Activated CD4-positive, alpha-beta T cell treated with anti-CD3 and anti-CD28 coated beads, Interleukin-10, Interleukin-2, amounts not matched to agents 100 ng/mL and 50 ng/mL, durations not matched to agents 16 hours and 8 hours (primary cell): ENCODE measurements around the gene DCAF12.

Experiments
- DNase-seq: peaks from one replicate; pipeline ENCODE4 v3.0.0-alpha.2; 2020

DCAF12 gene

DNA sequence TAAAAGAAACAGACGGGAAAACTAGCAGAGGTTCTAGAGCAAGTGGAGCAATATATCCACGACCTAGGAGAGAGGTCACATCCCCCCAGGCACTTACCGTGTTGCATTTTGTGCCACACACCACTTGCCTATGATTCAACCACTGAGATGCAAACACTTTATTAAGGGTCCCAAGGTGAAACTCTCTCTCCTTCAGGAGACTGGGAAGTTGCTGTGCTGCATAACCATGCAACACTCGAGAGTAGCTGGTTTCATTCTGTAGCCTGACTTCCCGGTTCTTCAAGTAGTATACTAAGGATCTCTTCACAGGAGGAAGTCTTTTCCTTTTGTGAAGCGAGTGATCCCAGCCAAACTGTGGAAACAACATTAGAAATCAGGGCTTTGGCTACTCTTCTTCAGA is 1.6 kb downstream of the DCAF12 start:
- no peak for DNase-seq

GRCh38 chr9:34124099-34124498 is 2.4 kb downstream of the DCAF12 start:
- peak; percentile 39 for DNase-seq

GRCh38 chr9:34123682-34124081 is 2.8 kb downstream of the DCAF12 start:
- peak; percentile 56 for DNase-seq

DNA sequence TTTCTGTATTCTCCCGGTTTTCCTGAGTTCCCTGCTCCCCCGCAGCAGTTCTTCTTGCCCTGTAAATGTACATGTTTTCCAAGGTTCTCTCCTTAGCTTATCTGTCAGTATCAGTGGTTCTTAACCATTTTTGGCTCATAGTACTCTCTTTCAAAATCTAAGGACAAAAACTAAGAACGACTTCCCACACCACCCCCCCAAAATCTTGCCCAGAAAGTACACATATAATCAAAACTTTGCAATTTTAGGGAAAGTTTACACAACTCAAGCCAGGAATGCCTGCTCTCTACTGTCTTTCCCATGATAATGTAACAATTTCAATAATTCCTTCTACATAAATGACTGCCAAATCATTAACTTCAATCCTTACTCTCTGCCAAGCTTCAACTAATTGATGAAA is 4.5 kb downstream of the DCAF12 start:
- DNase-seq, result no peak

DNA sequence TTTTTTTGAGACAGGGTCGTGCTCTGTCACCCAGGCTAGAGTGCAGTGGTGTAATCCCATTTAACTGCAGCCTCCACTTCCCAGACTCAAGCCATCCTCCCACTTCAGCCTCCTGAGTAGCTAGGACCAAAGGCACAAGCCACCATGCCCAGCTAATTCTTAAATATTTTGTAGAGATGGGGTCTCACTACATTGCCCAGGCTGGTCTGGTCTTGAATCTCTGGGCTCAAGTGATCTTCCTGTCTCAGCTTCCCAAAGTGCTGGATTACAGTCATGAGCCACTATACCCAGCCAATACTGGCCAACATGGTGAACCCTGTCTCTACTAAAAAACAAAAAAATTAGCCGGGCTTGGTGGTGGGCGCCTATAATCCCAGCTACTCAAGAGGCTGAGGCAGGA is 6.8 kb downstream of the DCAF12 start:
- DNase-seq, result no peak

DNA sequence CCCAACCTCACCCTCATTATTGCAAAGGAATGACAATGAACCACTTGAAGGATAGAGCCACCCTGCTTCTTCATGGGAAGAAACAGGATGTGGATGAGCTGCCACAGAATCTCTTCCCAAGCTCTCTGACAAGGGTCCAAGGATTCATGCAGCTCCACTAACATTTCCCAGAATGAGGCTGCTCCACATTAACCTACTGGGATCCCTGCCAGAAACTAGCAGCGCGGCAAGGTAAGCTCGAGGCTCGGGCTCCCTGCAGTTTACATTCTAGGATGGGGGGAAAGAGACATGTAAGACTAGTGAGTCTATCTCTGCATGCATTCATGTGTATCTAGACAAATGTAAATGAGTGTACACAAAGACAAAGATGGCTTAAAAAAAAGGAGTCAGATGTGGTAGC is 12.1 kb downstream of the DCAF12 start:
- no peak for DNase-seq

- DNase-seq, result no peak
Observed at GRCh38 chr9:34106110-34106509, 20.4 kb downstream of the DCAF12 start.

DNA sequence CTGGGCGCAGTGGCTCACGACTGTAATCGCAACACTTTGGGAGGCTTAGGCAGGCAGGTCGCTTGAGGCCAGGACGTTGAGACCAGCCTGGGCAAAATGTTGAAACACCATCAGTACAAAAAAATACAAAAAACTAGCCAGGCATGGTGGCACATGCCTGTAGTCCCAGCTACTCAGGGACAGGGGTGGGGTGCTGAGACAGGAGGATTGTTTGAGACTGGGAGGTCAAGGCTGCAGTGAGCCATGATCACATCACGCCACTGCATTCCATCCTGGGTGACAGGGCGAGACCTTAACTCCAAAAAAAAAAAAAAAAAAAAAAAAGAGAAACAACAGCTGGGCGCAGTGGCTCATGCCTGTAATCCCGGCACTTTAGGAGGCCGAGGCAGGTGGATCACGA is 23.7 kb downstream of the DCAF12 start:
- DNase-seq, result no peak

GRCh38 chr9:34098307-34098706 is 28.2 kb downstream of the DCAF12 start:
- no peak for DNase-seq

DNA sequence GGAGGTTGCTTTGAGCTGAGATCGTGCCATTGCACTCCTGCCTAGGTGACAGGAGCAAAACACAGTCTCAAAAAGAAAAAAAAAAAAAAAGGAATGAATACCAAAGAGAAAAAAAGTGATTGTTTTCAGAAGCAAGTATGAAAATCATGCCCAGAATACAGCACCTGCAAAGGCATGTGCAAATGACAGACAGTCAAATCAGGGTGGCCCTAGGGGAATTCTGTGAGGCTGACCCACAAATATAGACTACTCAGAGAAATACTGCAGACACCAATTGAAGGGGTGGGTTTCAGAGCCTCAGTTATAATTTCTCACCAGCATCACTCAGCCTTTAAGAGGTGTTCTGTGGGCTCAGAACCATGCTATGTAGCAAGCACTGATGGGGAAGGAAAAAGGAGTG is 28.6 kb downstream of the DCAF12 start:
- no peak for DNase-seq

- DNase-seq, result no peak
Observed at GRCh38 chr9:34096751-34097150, 29.7 kb downstream of the DCAF12 start.

DNA sequence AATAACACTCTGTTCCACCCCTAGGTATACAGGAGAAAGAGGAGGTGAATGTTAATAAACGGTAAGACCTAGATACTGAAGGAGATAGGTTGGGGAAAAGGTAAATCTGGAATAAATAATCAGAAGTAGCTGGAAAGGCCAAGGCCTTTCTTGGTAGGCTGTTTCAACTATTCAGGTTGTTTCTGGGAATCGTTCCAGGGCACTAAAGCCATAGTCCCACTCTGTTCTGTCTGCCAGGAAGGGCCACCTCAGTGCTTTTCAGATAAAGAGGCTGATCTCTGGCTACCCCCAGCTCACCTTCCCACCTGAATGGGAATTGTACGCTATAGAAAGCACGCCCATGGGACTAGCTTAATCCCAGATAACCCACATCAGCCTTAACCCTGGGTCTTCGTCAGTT is 32.9 kb downstream of the DCAF12 start:
- no peak for DNase-seq

DNA sequence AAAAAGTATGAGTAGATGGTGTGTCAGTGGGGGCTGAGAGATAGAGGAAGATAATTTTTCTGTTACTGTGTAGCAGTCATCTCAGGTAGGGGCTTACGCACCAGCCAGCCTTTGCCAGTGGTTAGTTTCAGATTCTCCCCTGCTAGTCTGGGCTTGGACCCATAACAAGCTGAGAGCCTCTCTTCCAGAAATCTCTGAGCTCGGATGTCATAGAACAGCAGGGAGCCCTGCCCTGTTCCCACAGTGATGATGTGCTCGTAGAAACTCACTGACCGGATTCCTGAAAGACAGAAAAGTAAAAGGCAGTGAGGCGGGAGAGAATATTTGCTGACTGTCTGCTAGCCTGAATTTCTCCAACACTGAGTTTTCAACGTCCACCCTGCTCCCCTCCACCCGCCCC is 37.2 kb downstream of the DCAF12 start:
- DNase-seq, result no peak

DNA sequence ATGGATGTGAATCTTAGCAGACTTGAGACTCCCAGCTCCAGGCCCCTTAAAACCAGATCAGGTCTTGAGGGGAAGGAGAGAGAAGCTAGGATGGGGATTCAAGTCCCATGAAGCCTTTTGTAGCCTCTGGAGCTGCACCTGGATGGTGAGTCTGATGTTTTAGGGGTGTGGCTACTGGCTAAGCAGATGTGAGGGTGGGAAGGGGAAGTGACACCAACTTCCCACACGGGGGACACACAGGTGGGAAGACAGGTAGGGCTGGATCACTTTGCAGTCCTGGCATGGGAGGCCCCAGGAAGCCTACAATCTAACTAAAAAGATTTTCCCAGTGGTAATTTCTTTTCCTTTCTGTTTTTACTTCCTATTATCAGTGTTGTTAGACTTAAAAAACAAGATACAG is 39.1 kb downstream of the DCAF12 start:
- no peak for DNase-seq

GRCh38 chr9:34086864-34087263 is 39.6 kb downstream of the DCAF12 start:
- no peak for DNase-seq

DNA sequence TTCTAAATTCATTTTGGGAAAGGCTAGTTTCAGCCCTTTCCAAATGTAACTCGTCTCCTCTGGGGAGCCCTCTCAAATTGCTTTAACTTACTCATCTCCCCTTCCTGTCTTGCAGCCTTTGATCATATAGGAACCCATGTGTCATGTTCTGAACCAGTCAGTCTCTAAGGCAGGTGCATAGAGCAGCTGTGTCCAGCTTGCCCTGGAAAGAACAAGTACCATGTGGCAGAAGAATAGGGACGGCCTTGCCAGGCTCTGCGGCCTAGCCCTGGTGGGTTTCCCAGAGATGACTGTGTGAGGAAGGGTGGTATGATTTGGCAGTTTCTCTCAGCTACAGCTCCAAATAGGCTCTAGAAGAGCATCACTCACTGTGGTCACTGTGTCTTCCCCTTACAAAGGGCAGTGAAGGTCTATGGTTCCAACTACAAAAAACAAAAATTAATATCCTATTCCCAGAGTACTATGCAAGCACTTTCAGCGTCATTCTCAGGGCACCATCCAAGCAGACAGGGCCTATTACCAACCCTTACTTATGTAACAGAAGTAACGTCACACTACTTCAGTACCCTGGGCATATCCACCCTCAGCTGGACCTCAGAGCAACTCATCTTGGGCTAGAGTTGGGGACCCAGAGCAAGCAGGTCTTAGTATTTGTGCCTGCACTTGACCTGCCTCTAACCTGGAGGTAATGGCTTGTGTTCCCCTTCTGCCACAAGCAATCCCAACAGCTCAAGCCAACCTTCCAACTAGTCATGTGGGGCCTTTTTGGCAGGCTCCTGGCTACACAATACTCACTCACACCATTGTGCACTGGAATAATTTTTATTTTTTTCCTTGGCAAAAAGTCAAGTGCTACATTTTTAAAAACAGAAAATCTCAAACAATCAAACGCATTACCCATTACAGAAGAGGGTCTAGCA is 40.7 kb downstream of the DCAF12 start:
- DNase-seq, result peak; percentile 34

GRCh38 chr9:34084562-34084961 is 41.9 kb downstream of the DCAF12 start:
- DNase-seq, result no peak

DNA sequence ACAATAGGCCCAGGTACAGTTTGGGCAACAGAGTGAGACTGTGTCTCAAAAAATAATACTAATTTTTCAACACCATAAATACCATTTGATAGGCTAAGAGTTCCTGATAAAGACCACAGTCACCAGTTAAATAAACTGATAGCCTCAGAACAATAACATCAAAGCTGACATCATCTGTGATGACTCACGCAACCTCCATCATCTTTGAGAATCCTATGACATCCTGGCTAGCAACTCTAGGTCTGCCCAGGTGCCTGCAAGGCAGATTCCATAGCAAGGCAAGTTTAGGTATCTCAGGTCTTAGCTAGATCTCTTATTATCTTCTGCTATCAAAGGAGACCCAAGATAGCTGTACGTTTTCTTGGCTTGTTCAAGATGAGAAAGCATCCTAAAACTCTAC is 47.3 kb downstream of the DCAF12 start:
- DNase-seq, result no peak

- DNase-seq, result no peak
Observed at GRCh38 chr9:34072868-34073590, 53.5 kb downstream of the DCAF12 start.

DNA sequence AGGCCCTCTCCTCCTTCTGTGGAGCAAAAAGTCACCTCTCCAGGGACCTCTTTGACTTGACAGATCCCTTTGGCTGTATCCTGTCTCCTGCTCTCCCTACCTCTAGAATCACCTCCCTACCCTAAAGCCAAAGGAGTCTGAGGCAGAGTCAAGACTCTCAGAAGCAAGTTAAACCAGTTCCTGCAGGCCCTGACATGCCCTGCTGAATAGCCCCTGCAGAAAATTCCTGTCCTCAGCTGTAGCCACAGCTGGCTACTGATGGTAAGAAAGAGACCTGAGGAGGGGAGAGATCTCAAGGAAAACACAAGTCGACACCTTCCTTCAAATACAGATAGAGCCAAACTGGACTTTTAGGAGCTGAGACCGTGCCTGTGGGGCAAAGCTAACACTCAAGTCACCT is 54.1 kb downstream of the DCAF12 start:
- no peak for DNase-seq

DNA sequence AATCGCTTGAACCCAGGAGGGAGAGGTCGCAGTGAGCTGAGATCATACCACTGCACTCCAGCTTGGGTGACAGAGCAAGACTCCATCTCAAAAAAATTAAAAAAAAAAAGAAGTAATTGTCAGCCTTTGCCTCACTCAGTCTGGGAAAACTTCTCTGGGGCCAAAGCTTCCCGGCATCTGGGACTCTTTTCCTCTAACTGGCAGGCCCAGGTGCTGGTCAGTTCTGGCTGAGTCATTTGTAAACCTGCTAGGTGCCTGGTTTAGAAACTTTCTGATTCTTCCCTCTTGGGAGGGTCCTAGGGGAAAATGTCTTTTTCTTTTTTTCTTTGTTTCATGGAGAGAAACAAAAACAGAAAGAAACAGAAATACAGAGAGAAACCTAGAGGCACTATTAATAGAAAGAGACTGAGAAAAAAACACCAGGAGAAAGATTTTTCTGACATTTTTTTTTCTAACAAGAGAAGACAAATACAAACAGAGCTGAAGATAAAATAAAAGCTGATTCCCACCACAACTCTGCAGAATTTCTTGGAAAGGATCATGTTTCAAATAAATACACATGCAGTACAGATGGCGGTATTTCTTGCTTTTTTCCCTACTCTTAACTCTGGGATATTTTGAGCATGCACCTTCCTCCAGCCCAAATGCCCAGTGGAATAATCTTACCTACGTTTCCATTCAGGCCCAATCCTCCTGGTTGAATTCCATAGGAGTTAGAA is 55.7 kb downstream of the DCAF12 start:
- no peak for DNase-seq

DNA sequence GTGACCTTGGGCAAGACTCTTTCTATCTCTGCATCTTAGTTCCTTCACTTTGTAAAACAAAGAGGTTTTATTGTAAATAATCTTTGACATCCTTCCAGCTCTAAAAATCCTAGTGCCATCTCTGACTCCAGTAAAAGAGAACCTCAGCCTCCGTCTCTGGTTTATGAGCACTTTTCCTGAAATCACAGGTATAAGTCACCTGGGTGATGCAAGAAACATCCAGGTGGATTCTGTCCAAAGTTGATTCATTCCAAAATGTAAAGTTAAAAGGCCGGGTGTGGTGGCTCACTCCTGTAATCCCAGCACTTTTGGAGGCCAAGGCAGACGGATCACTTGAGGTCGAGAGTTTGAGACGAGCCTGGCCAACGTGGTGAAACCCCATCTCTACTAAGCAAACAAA is 56.7 kb downstream of the DCAF12 start:
- no peak for DNase-seq

GRCh38 chr9:34065541-34065940 is 61.0 kb downstream of the DCAF12 start:
- DNase-seq, result no peak

DNA sequence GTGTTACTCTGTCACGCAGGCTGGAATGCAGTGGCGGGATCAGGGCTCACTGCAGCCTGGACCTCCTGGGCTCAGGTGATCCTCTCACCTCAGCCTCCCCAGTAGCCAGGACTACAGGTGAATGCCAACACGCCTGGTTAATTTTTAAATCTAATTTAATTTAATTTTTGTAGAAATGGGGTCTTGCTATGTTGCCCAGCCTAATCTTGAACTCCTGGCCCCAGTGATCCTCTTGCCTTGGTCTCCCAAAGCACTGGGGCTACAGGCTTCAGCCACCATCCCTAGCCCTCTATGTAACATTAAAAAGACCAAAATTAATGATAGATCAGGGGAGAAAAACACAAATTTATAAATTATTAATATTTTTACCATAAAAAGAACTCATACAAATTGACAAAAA is 66.5 kb downstream of the DCAF12 start:
- DNase-seq, result no peak
